Astrocyte (in vitro differentiated cells and primary cell): ENCODE measurements around the gene TEX38. TPM values are rescaled to one million over a fixed set of nuclear protein-coding genes. Genes with fewer than 3 reads are reported as not detected.

Source experiments
- DNase-seq: peaks from one replicate; pipeline ENCODE4 v3.0.0-alpha.2; 2010; ENCODE audit warnings: low read depth
- FAIRE-seq: peaks from 2 replicates; lab custom pipeline; 2011; peaks lifted over from hg19 to GRCh38; lab: Jason Lieb, UNC
- H2AFZ ChIP-seq: 2 replicates; pipeline ENCODE4 v1.6.0; 2012; ENCODE audit warnings: low read depth, low read length, inconsistent platforms
- H3K27ac ChIP-seq: 2 replicates; pipeline ENCODE4 v1.5.1; 2011; ENCODE audit warnings: low read depth, low read length, inconsistent platforms
- H3K27me3 ChIP-seq: 2 replicates; pipeline ENCODE4 v1.6.0; 2011; ENCODE audit warnings: low read length, inconsistent platforms; ENCODE audit not compliant: insufficient read depth
- H3K36me3 ChIP-seq: 2 replicates; pipeline ENCODE4 v1.5.1; 2011; ENCODE audit warnings: low read length, inconsistent platforms; ENCODE audit not compliant: insufficient read depth
- H3K4me1 ChIP-seq: 2 replicates; pipeline ENCODE4 v1.5.1; 2011; ENCODE audit warnings: low read length, inconsistent platforms; ENCODE audit not compliant: insufficient read depth
- H3K4me2 ChIP-seq: 2 replicates; pipeline ENCODE4 v1.6.0; 2012; ENCODE audit warnings: low read length, inconsistent platforms
- H3K4me3 ChIP-seq: 2 replicates; pipeline ENCODE4 v1.5.1; 2011; ENCODE audit warnings: low read depth, mild to moderate bottlenecking, low read length, inconsistent platforms; ENCODE audit not compliant: insufficient read depth
- H3K79me2 ChIP-seq: 2 replicates; pipeline ENCODE4 v1.6.0; 2012; ENCODE audit warnings: mild to moderate bottlenecking, low read length, inconsistent platforms; ENCODE audit not compliant: insufficient read depth
- H3K9ac ChIP-seq: 2 replicates; pipeline ENCODE4 v1.6.0; 2012; ENCODE audit warnings: mild to moderate bottlenecking, low read length, inconsistent platforms
- H3K9me3 ChIP-seq: 2 replicates; pipeline ENCODE4 v1.5.1; 2012; ENCODE audit warnings: low read depth, mild to moderate bottlenecking, low read length, inconsistent platforms; ENCODE audit not compliant: insufficient read depth
- H4K20me1 ChIP-seq: 2 replicates; pipeline ENCODE4 v1.6.0; 2012; ENCODE audit warnings: low read length, inconsistent platforms; ENCODE audit not compliant: insufficient read depth
- H3K27ac Mint-ChIP-seq: one replicate; pipeline ENCODE4 v1.8.0; 2021; ENCODE audit warnings: mild to moderate bottlenecking, mixed read lengths; ENCODE audit not compliant: unreplicated experiment
- H3K27me3 Mint-ChIP-seq: one replicate; pipeline ENCODE4 v1.8.0; 2021; ENCODE audit warnings: low read depth, mixed read lengths; ENCODE audit not compliant: unreplicated experiment
- H3K36me3 Mint-ChIP-seq: one replicate; pipeline ENCODE4 v1.8.0; 2021; ENCODE audit warnings: low read depth, mixed read lengths; ENCODE audit not compliant: unreplicated experiment
- H3K4me1 Mint-ChIP-seq: one replicate; pipeline ENCODE4 v1.8.0; 2021; ENCODE audit warnings: low read depth, mixed read lengths; ENCODE audit not compliant: unreplicated experiment
- H3K4me3 Mint-ChIP-seq: one replicate; pipeline ENCODE4 v1.8.0; 2021; ENCODE audit warnings: mild to moderate bottlenecking, moderate library complexity, mixed read lengths; ENCODE audit not compliant: unreplicated experiment
- H3K9me3 Mint-ChIP-seq: one replicate; pipeline ENCODE4 v1.8.0; 2021; ENCODE audit warnings: mild to moderate bottlenecking, mixed read lengths; ENCODE audit not compliant: unreplicated experiment
- CTCF ChIP-seq: IDR thresholded peaks from 2 replicates; pipeline ENCODE4 v1.5.1; 2011; ENCODE audit warnings: low read depth, mild to moderate bottlenecking, inconsistent platforms, low read length, moderate library complexity; ENCODE audit not compliant: insufficient read depth
- EZH2 ChIP-seq: IDR thresholded peaks from 2 replicates; pipeline ENCODE4 v1.6.1; 2012; ENCODE audit warnings: mild to moderate bottlenecking, low read length, inconsistent platforms; ENCODE audit not compliant: insufficient read depth
- total RNA-seq: library from RNA; stranded (reverse); gene quantifications from 2 replicates; pipeline ENCODE4 v1.2.1, GENCODE V29; 2021

The TEX38 gene
- total RNA-seq, 1 donor from 2014 or later = not detected

- H3K27ac ChIP-seq = no peak overlapping the region
- Mint-ChIP-seq H3K9me3 (no peaks in the 10 kb centered on the region), H3K4me1 (peaks cover 12% of the 10 kb centered on the region), H3K36me3 (peaks cover 6% of the 10 kb centered on the region), H3K27ac (no peak overlapping the region), H3K4me3 (no peak overlapping the region), H3K27me3 (no peaks in the 10 kb centered on the region)
- no peak for DNase-seq
- H3K9me3 ChIP-seq = no peaks in the 10 kb centered on the region
- H3K27me3 ChIP-seq = no peaks in the 10 kb centered on the region
- peaks cover 14% of the 10 kb centered on the region for H4K20me1 ChIP-seq
- no peak overlapping the region for H3K9ac ChIP-seq
- TF ChIP-seq CTCF = no peak
- no peak overlapping the region for H3K4me2 ChIP-seq
- H3K36me3 ChIP-seq = peaks cover under 1% of the 10 kb centered on the region
- peaks cover 11% of the 10 kb centered on the region for H3K4me1 ChIP-seq
- H3K4me3 ChIP-seq = no peak overlapping the region
- peaks cover 14% of the 10 kb centered on the region for H3K79me2 ChIP-seq
- H2AFZ ChIP-seq = no peak overlapping the region
- no peak for FAIRE-seq
Observed at GRCh38 chr1:46670134-46670533, 1.5 kb upstream of the TEX38 start.

- H3K4me2 ChIP-seq = no peak overlapping the region
- no peak overlapping the region for H3K9ac ChIP-seq
- H3K27ac Mint-ChIP-seq = no peak overlapping the region
- no peak for FAIRE-seq
- DNase-seq = no peak
- no peak overlapping the region for H2AFZ ChIP-seq
- no peaks in the 10 kb centered on the region for H3K9me3 Mint-ChIP-seq
- no peaks in the 10 kb centered on the region for H4K20me1 ChIP-seq
- no peak overlapping the region for H3K4me3 ChIP-seq
- no peaks in the 10 kb centered on the region for H3K27me3 Mint-ChIP-seq
- H3K36me3 ChIP-seq = peaks cover 6% of the 10 kb centered on the region
- H3K36me3 Mint-ChIP-seq = peaks cover 7% of the 10 kb centered on the region
- no peak overlapping the region for H3K4me3 Mint-ChIP-seq
- H3K27ac ChIP-seq = no peak overlapping the region
- H3K9me3 ChIP-seq = no peaks in the 10 kb centered on the region
- peaks cover 1% of the 10 kb centered on the region for H3K79me2 ChIP-seq
- no peak for TF ChIP-seq CTCF
- TF ChIP-seq EZH2 = no peak
- H3K4me1 ChIP-seq = peaks cover 6% of the 10 kb centered on the region
- H3K27me3 ChIP-seq = no peaks in the 10 kb centered on the region
- H3K4me1 Mint-ChIP-seq = peaks cover 22% of the 10 kb centered on the region
Observed at GRCh38 chr1:46672696-46673095, 1.0 kb downstream of the TEX38 start.

GRCh38 chr1:46673749-46674182 is 2.1 kb downstream of the TEX38 start:
- no peaks in the 10 kb centered on the region for H3K9me3 Mint-ChIP-seq
- Histone ChIP-seq H3K4me1 (peaks cover 3% of the 10 kb centered on the region), H3K27me3 (no peaks in the 10 kb centered on the region), H3K27ac (no peak overlapping the region), H3K4me3 (no peak overlapping the region), H3K79me2 (no peaks in the 10 kb centered on the region), H2AFZ (no peak overlapping the region), H3K4me2 (no peak overlapping the region), H3K9me3 (no peaks in the 10 kb centered on the region), H4K20me1 (no peaks in the 10 kb centered on the region), H3K9ac (no peak overlapping the region), H3K36me3 (peaks cover 6% of the 10 kb centered on the region)
- no peak overlapping the region for H3K27ac Mint-ChIP-seq
- no peak overlapping the region for H3K4me3 Mint-ChIP-seq
- peaks cover 7% of the 10 kb centered on the region for H3K36me3 Mint-ChIP-seq
- peaks cover 22% of the 10 kb centered on the region for H3K4me1 Mint-ChIP-seq
- TF ChIP-seq CTCF = no peak
- no peak for TF ChIP-seq EZH2
- H3K27me3 Mint-ChIP-seq = no peaks in the 10 kb centered on the region
- no peak for FAIRE-seq
- peak; percentile 21 for DNase-seq
